HT-29 (cell line): ENCODE results near the gene GTF2B. TPM values are rescaled to one million over a fixed set of nuclear protein-coding genes. Genes with fewer than 3 reads are reported as not detected.
A peak's percentile ranks its signal among the peaks of the same experiment; 100 is the strongest.
"Not testable (repeated sequence)": the region's sequence is repeated elsewhere in the genome, so short reads cannot be mapped to it uniquely, and the experiment has no call there.

Experiments
- DNase-seq: peaks from one replicate; pipeline ENCODE4 v3.0.0-alpha.2; 2015; ENCODE audit warnings: low spot score
- total RNA-seq: library from RNA; depleted of rRNA; stranded (reverse); fragments of >200 nt; shearing (Covaris generic); gene quantifications from 2 replicates; pipeline ENCODE4 v1.2.3, GENCODE V29; 2014; rRNA removed

Gene GTF2B
- 19.2 and 22.8 TPM in 2 replicates for total RNA-seq

DNA sequence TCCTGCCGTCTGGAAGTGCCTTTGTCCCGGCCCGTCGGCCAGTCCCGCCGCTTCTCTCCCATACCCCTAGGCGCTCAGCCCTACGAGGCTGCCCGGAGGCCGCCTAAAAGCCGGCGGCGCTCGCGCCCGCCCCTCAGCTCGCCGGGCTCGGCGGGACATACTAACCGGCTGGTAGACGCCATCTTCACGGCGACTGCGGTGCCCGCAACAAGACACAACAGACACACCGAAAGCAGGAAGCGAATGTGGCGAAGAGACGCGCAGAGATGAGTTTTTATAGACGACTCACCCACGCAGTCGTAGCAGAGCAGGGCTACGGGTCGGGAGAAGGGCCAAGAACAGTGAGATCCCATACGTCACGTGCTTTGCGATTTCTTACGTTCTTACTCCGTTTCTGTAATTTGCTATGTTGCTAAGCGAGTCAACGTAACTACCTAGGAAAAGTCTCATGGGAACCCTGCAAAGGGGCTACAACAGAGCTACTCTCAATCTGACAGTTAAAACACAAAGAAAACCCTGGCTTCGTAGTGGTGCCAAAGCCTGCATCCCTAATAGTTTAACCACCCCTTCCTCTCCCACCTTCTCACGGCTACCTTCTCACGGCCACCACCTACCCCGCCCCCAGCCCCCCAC, at the start of gene GTF2B:
Gene GTF2B (minus strand): TSS at position 250 of the 633 bp plus-strand sequence. CDS start 68 bp downstream, at position 182.
- DNase-seq, result peak; percentile 93

GRCh38 chr1:88938528-88938927, 47.2 kb upstream of the GTF2B start:
- DNase-seq, result not testable (repeated sequence)

DNA sequence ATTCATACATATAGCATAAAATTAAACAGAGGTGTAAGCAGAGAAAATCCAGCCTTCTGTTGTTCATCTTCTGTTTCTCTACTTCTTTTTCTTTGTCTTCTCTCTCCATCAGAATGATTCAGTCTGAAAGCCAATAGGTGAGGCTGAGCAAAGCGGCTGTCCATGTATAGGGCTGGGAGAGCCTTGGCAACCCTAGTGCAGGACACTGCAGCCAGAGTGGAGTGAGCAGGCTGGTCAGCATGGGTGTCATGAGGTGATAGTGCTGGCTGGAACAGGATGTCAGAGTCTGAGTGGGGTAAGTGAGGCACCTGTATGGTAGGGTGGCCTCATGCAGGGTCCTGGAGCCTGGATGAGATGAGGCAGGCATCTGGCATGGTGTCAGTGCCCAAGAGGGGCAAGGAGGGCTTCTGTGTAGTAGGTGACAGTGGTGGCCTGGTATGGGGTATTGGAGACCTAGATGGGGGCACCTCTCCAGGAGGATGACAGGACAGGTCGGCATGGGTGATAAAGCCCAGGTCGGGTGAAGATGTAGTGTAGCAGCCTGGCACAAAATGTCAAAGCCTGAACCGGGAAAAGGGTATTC, 45.5 kb upstream of the GTF2B start:
- DNase-seq, result no peak

DNA sequence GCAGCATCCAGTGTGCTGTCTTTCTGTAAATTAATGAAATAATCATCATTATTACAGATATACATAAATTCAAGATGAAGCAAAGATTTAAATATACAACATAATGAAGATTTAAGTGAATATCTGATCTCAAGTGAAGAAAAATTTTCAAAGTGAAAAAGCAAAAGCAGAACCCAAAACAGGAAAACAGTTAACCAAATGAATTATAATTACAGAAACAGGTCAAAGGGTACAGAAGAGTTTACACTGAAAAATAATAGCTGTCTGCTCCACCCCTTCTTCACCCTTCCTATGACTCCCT, 44.8 kb upstream of the GTF2B start:
- DNase-seq, result no peak

DNA sequence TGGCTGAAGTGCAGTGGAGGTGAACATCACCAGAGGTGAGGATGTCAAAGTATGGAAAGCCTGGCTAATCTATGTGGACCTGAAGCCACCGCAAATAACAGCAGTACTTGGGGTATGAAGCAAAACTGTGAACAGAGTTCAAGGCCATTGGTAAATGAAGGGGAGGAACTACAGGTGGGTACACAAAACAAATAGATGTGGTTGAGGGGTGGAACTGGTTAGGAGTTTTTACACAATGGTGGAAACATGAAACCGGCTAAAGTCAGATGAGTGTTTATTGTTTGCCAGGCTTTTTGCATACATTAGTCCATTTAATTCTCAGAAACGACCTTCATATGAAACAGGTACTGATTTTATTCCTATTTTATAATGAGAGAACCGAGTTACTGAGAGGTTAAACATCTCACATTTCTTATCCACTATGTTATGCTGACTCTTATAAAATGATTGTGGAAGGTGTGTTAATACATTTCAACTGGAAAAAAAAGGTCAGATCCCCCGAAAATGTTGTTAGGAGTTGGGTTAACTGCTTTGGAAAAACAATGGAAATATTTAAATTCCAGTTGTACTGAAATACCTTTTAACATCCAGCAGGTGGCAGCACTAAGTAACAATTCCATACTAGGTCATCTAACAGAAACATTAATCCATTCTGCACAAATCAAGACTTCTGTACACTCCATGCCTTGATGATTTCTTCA, 44.3 kb upstream of the GTF2B start:
- DNase-seq, result peak; percentile 56

- not testable (repeated sequence) for DNase-seq
Measured at GRCh38 chr1:88930176-88930575, 38.8 kb upstream of the GTF2B start.

DNA sequence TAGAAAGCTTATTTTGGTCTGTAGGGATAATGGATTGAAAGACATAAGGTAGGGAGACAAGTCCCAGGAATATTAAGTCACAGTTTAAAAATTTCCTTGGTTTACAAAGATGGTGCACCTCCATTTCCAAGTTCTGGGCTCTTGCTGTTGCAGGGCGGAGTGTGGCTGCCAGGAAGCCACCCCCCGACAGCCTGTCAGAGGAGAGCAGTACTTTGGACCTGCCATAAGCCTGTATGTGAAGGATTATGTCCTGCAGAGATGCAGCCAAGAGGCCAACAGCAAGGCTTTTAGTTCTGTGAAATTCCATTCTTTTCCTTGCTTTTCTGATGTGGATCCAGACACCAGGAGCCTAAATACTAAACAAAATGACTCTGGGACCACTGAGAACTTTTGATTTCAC, 31.9 kb upstream of the GTF2B start:
- no peak for DNase-seq

DNA sequence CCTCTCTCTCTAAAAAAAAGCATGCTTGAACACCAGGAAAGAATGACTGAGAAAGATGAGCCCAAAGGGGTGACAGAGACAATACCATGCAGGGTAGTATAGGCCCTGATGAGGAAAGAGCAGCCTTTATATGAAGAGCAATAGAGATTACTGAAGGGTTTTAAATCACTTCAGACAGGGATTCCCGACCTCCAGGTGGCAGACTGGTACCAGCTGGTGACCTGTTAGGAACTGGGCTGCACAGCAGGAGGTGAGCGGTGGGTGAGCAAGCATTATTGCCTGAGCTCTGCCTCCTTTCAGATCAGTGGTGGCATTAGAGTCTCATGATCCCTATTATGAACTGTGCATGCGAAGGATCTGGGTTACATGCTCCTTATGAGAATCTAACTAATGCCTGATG, 30.8 kb upstream of the GTF2B start:
- peak; percentile 9 for DNase-seq

- DNase-seq, result no peak
Measured at GRCh38 chr1:88920845-88921244, 29.5 kb upstream of the GTF2B start.

DNA sequence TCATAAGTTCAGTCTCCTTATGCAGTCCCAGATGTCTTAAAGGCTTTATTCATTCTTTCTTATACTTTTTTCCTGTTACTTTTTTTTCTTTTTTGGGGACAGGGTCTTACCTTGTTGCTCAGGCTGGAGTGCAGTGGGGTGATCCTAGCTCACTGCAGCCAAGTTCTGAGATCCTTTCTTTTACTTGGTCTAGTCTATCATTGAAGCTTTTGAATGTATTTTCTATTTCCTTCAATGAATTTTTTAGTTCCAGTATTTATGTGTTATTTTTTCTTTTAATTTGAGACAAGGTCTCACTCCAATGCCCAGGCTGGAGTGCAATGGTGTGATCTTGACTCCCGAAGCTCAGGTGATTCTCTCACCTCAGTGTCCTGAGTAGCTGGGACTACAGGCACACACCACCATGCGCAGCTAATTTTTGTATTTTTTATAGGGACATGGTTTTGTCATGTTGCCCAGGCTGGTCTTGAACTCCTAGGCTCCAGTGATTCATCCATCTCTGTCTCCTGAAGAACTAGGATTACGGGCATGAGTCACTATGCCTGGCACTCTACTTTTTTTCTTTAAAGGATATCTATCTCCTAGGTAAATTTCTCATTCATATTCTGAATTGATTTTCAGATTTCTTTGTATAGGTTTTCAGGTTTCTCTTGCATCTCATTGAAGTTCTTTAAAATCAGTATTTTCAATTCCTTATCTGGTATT, 26.1 kb upstream of the GTF2B start:
- DNase-seq, result no peak

- DNase-seq, result no peak
Measured at GRCh38 chr1:88916883-88917282, 25.5 kb upstream of the GTF2B start.

DNA sequence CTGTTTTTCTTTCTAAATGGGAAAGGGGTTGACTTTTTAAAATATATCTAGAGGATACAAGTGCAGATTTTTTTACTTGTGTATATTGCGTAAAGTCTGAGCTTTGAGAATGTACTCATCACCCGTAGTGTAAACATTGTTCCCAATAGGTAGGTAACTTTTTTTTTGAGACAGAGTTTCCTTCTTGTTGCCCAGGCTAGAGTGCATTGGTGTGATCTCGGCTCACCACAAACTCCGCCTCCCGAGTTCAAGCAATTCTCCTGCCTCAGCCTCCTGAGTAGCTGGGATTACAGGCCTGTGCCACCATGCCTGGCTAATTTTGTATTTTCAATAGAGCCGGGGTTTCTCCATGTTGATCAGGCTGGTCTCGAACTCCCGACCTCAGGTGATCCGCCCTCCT, 20.4 kb upstream of the GTF2B start:
- DNase-seq, result not testable (repeated sequence)

- DNase-seq, result no peak
Measured at GRCh38 chr1:88911161-88911560, 19.8 kb upstream of the GTF2B start.

DNA sequence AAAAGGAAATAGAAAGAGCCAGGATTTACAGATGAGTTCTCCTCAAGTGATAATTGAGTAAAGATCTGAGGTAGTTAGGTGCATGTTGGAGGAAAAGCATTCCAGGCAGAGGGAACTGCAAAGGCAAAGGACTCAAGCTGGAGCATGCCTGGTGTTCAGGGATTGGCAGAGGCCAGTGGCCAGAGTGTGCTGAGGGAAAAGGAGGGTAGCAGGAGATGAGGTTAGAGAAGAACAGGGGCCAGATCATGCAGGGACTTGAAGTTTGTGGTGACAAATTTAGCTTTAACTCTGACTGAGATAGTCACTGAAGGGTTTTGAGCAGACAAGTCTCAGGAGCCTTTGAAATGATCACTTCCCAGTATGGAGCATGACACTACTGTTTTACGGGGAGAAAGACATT, 19.0 kb upstream of the GTF2B start:
- no peak for DNase-seq

- DNase-seq, result no peak
Measured at GRCh38 chr1:88900883-88901282, 9.5 kb upstream of the GTF2B start.

- no peak for DNase-seq
Measured at GRCh38 chr1:88897070-88897730, 5.8 kb upstream of the GTF2B start.

DNA sequence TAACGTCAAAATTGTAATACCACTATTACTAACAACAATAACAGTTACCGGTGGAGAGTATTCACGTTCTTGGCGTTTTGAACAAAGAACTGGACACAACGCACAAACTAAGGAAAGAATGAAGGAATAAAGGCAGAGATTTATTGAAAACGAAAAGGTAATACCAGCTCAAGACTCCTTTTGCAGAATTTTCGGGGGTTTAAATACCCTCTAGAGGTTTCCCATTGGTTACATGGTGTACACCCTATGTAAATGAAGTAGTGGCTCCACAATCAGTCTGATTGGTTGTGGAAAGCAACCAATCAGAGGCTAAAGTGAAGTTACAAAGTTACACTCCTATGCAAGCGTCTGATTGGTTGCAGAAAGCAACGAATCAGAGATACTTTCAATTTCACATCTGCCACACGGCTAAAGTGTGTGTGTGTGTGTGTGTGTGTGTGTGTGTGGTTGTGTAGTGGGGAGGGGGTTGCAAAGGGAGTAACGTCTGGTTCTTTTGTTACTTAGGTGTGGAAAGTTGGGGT, 1.1 kb upstream of the GTF2B start:
- peak; percentile 78 for DNase-seq

- peak; percentile 39 for DNase-seq
Measured at GRCh38 chr1:88891951-88892340, 579 bp upstream of the GTF2B start.

DNA sequence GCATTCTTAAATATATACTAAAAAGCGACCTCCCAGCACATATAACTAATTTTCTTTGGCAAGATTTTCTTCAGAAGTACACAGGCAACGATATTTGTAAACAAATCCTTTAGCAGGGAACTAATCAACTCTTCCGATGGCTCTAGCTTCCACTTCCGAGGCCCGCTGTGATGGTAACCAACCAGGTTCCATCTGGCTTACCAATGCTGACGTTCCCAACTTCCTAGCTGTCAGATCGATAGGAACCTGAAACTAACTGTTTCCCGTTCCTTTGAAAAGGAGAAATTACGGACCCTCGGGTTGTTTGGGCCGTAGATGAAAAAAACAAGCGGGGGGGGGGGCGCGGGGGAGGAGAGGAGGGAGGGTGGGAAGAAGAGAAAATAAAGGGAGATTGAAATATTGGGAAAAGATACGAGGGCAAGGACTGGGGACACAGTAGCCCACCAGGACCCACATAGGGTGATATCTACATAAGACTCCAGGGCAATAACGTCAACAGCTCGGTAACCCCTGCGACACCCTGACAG, 513 bp downstream of the GTF2B start:
- DNase-seq, result peak; percentile 47

- DNase-seq, result peak; percentile 5
Measured at GRCh38 chr1:88890131-88890530, 1.2 kb downstream of the GTF2B start.

DNA sequence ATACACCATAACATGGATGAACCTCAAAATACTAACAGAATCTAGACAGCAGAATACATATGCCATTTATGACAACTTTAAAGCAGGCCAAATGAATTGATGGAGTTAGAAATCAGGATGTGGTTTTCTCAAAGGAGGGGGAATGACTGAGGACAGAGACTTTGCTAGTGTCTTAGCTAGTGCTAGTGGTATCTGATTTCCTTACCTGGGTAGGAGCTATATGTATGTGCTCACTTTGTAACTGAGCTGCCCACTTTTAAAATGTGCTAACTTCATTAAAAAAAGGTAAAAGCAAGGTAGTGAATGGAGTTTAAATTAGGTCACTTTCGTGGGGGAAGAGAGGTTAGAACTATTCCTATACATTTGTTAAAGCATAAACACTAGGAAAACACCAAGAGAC, 2.6 kb downstream of the GTF2B start:
- DNase-seq, result no peak

DNA sequence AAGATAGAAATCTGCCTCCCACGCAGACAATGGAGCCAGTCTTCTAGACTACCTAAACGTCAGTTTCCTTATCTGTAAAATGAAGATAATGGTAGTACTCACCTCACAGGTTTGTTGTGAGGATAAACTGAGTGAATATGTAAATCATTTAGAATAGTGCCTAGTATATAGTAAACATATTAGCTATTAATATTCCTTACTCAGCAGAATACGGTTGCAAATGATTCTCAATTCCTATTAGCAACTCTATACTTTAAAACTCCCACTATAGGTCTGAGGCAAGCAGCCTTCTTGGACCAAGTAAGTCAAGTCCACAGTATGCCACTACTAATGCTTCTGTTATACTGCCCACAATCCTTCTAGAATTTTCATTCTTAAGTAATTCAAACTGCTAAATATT, 5.4 kb downstream of the GTF2B start:
- DNase-seq, result no peak
